HL-60 (cell line): ENCODE data around the gene SELENOH.

ENCODE experiments used
- DNase-seq, 2 experiments: peaks; one replicate each; pipeline ENCODE4 v3.0.0-alpha.2; 2010 to 2020; ENCODE audit warnings: low read depth in 1 of 2, low spot score in 1 of 2
- H3K27ac ChIP-seq: fragments of 250-450 bp; sonication (Bioruptor Pico); replicated peaks from 2 replicates; pipeline ENCODE4 v1.5.1; 2020; ENCODE audit warnings: mild to moderate bottlenecking, moderate library complexity
- H3K27me3 ChIP-seq: fragments of 250-450 bp; sonication (Bioruptor Pico); 2 replicates; pipeline ENCODE4 v1.5.1; 2021; ENCODE audit warnings: mild to moderate bottlenecking, moderate library complexity; ENCODE audit not compliant: insufficient read depth, poor library complexity, severe bottlenecking
- H3K4me3 ChIP-seq: replicated peaks from 2 replicates; pipeline ENCODE4 v1.5.1; 2011; ENCODE audit warnings: mild to moderate bottlenecking, control low read depth, low read length; ENCODE audit not compliant: insufficient read depth
- GABPA ChIP-seq: IDR thresholded peaks from 2 replicates; pipeline ENCODE4 v1.6.1; 2012; ENCODE audit warnings: low read depth
- POLR2AphosphoS5 ChIP-seq: IDR thresholded peaks from 2 replicates; pipeline ENCODE4 v1.6.1; 2012; ENCODE audit warnings: low read depth
- SPI1 ChIP-seq: IDR thresholded peaks from 2 replicates; pipeline ENCODE4 v1.6.1; 2012; ENCODE audit warnings: low read depth, mild to moderate bottlenecking, borderline replicate concordance
- TF ChIP-seq, protein P1 (sequence below): IDR thresholded peaks from 2 replicates; pipeline ENCODE4 v1.6.1; 2012; ENCODE audit warnings: low read depth; ENCODE audit not compliant: insufficient replicate concordance
- TF ChIP-seq, protein P2 (sequence below): IDR thresholded peaks from one replicate; pipeline ENCODE4 v1.5.1; 2011; ENCODE audit warnings: low read length, control low read depth, inconsistent platforms; ENCODE audit not compliant: insufficient read depth

Gene SELENOH

DNA sequence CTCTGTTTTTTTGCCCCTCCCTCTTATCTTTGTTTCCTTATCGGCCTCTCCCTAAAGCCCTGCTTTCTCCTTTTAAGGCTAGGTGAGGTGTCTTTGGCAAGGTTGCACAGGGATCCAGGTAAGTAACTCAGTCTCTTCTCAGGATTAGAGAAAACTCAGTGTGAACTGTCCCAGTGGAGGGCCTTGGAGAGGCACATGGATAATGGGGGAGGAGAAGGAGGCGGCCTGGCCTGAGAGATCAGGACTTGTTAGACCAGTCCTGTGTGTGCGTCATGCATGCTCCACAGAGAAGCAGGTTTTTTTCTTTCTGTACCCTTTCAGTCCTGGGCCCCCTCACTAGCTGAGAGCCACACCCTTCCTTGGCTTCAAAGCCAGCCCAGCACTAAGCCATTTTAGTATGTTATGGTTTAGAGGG is 40.2 kb downstream of the SELENOH start:
- no peak for DNase-seq
- TF ChIP-seq SPI1: no peak
- TF ChIP-seq, protein P1, sequence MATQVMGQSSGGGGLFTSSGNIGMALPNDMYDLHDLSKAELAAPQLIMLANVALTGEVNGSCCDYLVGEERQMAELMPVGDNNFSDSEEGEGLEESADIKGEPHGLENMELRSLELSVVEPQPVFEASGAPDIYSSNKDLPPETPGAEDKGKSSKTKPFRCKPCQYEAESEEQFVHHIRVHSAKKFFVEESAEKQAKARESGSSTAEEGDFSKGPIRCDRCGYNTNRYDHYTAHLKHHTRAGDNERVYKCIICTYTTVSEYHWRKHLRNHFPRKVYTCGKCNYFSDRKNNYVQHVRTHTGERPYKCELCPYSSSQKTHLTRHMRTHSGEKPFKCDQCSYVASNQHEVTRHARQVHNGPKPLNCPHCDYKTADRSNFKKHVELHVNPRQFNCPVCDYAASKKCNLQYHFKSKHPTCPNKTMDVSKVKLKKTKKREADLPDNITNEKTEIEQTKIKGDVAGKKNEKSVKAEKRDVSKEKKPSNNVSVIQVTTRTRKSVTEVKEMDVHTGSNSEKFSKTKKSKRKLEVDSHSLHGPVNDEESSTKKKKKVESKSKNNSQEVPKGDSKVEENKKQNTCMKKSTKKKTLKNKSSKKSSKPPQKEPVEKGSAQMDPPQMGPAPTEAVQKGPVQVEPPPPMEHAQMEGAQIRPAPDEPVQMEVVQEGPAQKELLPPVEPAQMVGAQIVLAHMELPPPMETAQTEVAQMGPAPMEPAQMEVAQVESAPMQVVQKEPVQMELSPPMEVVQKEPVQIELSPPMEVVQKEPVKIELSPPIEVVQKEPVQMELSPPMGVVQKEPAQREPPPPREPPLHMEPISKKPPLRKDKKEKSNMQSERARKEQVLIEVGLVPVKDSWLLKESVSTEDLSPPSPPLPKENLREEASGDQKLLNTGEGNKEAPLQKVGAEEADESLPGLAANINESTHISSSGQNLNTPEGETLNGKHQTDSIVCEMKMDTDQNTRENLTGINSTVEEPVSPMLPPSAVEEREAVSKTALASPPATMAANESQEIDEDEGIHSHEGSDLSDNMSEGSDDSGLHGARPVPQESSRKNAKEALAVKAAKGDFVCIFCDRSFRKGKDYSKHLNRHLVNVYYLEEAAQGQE: no peak
- no peak for TF ChIP-seq POLR2AphosphoS5
- TF ChIP-seq, protein P2, sequence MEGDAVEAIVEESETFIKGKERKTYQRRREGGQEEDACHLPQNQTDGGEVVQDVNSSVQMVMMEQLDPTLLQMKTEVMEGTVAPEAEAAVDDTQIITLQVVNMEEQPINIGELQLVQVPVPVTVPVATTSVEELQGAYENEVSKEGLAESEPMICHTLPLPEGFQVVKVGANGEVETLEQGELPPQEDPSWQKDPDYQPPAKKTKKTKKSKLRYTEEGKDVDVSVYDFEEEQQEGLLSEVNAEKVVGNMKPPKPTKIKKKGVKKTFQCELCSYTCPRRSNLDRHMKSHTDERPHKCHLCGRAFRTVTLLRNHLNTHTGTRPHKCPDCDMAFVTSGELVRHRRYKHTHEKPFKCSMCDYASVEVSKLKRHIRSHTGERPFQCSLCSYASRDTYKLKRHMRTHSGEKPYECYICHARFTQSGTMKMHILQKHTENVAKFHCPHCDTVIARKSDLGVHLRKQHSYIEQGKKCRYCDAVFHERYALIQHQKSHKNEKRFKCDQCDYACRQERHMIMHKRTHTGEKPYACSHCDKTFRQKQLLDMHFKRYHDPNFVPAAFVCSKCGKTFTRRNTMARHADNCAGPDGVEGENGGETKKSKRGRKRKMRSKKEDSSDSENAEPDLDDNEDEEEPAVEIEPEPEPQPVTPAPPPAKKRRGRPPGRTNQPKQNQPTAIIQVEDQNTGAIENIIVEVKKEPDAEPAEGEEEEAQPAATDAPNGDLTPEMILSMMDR: no peak
- no peak for TF ChIP-seq GABPA
- Histone ChIP-seq H3K27ac (no peak overlapping the region), H3K4me3 (no peak overlapping the region), H3K27me3 (no peaks in the 10 kb centered on the region)

DNA sequence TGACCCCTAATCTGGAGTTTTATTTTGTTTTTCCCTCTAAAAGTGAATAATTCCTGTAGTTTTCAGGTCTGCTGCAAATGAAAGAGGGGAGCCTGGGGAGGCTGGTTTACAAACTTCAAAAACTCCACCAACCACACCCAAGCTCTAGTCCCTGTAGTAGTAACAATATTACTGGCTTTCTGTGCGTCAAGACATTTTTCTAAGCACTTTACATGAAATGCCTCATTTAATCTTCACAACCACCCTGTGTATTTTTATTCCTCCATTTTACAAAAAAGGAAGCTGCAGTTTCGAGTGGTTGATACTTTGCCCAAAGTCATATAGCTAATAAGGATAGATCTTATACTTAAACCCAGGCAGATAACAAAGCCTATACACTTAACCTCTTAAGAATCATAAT is 43.8 kb downstream of the SELENOH start:
- Histone ChIP-seq H3K4me3 (no peak overlapping the region), H3K27ac (no peak overlapping the region), H3K27me3 (no peaks in the 10 kb centered on the region)
- no peak for DNase-seq
- TF ChIP-seq SPI1 (no peak), GABPA (no peak), POLR2AphosphoS5 (no peak)
- TF ChIP-seq, protein P1: no peak
- TF ChIP-seq, protein P2: no peak

DNA sequence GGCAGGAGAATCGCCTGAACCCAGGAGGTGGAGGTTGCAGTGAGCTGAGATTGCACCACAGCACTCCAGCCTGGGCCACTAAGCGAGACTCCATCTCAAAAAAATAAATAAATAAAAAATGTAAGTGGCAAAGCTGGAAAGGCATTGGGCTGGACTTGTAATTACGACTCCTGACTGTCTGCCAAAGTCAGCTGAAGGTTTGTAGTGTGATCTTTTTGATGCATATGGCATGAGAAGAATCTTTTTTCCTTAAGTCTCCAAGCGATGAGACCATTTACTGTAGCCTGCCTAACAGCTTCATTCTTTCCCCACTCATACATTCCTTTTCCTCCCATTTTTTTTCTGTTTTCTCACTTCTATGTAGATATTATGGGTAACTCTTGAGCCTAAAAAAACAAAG is 45.1 kb downstream of the SELENOH start:
- Histone ChIP-seq H3K27ac (no peak overlapping the region), H3K4me3 (no peak overlapping the region), H3K27me3 (no peaks in the 10 kb centered on the region)
- no peak for TF ChIP-seq SPI1
- no peak for TF ChIP-seq POLR2AphosphoS5
- TF ChIP-seq, protein P1: no peak
- TF ChIP-seq, protein P2: no peak
- TF ChIP-seq GABPA: no peak
- DNase-seq: no peak
